ENCODE measurements around the gene TPX2. TPM values are rescaled to one million over a fixed set of nuclear protein-coding genes. Genes with fewer than 3 reads are reported as not detected.

TPX2 gene
- total RNA-seq, 6 donors from 2014 or later, result 1.0 to 6.7 (median 3.8) TPM

DNA sequence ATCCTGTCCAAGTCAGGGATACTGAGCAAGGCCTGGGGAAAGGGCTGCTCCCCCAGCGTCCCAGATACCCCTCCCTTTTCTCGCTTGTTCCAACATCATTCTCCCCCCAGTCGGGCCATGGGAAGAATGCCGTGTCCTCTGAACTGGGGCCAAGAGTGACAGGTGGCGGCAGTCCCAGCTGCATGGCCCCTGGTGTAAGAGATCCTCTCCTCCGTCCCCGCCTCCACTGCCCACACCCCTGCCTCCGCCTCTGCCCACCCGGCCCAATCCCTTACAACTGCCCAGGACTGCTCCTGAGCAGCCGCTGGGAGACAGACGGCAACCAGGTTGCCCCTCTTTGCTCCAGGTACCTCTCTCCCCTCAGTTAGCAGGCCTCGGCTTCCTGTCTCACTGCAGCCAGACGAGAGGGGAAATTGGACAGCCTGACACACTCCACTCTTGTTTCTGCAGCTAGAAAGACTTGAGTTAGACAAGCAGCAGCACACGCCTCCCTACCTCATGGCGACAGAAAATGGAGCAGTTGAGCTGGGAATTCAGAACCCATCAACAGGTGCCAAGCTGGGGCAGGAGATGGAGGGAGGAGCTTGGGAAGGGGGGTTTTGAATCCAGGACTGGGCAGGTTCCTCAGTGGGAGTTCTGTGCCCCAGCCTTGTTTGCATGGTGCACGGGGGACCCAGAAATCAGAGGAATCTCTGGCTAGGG, 80.1 kb downstream of the TPX2 start, which contains the start of gene MYLK2:
TSS of gene MYLK2 (plus strand) at position 274 of the 702 bp plus-strand sequence. CDS start at position 499, 225 bp downstream.
- DNase-seq, result peak in 1 of 2 donors; percentile 45
- WGBS, 2 donors, result 68 to 74% methylated on average over 15 to 16 of the region's 16 CpGs
- H3K4me1 ChIP-seq, result peaks cover 9 to 24% (median 18%) of the 10 kb centered on the region in 4 donors

DNA sequence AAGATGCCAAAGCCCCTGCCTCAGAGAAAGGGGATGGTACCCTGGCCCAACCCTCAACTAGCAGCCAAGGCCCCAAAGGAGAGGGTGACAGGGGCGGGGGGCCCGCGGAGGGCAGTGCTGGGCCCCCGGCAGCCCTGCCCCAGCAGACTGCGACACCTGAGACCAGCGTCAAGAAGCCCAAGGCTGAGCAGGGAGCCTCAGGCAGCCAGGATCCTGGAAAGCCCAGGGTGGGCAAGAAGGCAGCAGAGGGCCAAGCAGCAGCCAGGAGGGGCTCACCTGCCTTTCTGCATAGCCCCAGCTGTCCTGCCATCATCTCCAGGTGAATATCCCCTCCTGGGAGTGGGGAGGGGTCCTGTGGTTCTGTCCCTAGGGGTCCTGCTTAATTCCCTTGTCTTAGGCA, 81.1 kb downstream of the TPX2 start:
- ATAC-seq (ENCODE audit: low FRiP score in 2 of 2) (no peak), DNase-seq (peak in 1 of 2 donors; percentile 66)
- 70 to 89% methylated on average over 2 to 6 of the region's 6 CpGs for WGBS, 2 donors
- H3K36me3 ChIP-seq, result no peaks in the 10 kb centered on the region
- TF ChIP-seq EP300 (IDR thresholded peaks at IDR 0.05) (no peak), POLR2A (IDR thresholded peaks at IDR 0.05) (no peak), POLR2AphosphoS5 (IDR thresholded peaks at IDR 0.05) (no peak)
- TF ChIP-seq, protein P1, sequence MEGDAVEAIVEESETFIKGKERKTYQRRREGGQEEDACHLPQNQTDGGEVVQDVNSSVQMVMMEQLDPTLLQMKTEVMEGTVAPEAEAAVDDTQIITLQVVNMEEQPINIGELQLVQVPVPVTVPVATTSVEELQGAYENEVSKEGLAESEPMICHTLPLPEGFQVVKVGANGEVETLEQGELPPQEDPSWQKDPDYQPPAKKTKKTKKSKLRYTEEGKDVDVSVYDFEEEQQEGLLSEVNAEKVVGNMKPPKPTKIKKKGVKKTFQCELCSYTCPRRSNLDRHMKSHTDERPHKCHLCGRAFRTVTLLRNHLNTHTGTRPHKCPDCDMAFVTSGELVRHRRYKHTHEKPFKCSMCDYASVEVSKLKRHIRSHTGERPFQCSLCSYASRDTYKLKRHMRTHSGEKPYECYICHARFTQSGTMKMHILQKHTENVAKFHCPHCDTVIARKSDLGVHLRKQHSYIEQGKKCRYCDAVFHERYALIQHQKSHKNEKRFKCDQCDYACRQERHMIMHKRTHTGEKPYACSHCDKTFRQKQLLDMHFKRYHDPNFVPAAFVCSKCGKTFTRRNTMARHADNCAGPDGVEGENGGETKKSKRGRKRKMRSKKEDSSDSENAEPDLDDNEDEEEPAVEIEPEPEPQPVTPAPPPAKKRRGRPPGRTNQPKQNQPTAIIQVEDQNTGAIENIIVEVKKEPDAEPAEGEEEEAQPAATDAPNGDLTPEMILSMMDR (IDR thresholded peaks at IDR 0.05), result no peak
- peaks cover 7 to 21% (median 15%) of the 10 kb centered on the region in 4 donors for H3K4me1 ChIP-seq
- no peak overlapping the region for H3K27ac ChIP-seq
- H3K4me3 ChIP-seq, result no peak overlapping the region
- no peaks in the 10 kb centered on the region for H3K9me3 ChIP-seq
- no peaks in the 10 kb centered on the region for H3K27me3 ChIP-seq

More for the DNA sequence above, 80.1 kb downstream of the TPX2 start, which contains the start of gene MYLK2:
- Histone ChIP-seq H3K27me3 (no peaks in the 10 kb centered on the region), H3K4me3 (no peak within 1 kb of the TSS), H3K9me3 (no peaks in the 10 kb centered on the region), H3K36me3 (no peaks in the 10 kb centered on the region), H3K27ac (no peak within 1 kb of the TSS)
- no peak for TF ChIP-seq POLR2AphosphoS5 (IDR thresholded peaks at IDR 0.05)
- TF ChIP-seq, protein P1 (IDR thresholded peaks at IDR 0.05), result no peak
- no peak for TF ChIP-seq POLR2A (IDR thresholded peaks at IDR 0.05)
- no peak for TF ChIP-seq EP300 (IDR thresholded peaks at IDR 0.05)
- ATAC-seq (ENCODE audit: low FRiP score in 2 of 2), result no peak

DNA sequence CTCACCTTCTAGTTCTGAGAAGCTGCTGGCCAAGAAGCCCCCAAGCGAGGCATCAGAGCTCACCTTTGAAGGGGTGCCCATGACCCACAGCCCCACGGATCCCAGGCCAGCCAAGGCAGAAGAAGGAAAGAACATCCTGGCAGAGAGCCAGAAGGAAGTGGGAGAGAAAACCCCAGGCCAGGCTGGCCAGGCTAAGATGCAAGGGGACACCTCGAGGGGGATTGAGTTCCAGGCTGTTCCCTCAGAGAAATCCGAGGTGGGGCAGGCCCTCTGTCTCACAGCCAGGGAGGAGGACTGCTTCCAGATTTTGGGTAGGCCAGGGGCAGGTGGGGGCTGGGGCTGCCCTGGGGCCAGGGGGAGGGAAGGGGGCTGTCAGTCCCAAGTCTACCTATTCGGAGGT, 82.3 kb downstream of the TPX2 start:
- ATAC-seq (ENCODE audit: low FRiP score in 2 of 2), result no peak
- Histone ChIP-seq H3K4me3 (no peak overlapping the region), H3K36me3 (no peaks in the 10 kb centered on the region), H3K9me3 (no peaks in the 10 kb centered on the region), H3K27ac (no peak overlapping the region), H3K4me1 (peaks cover 0 to 12% (median 10%) of the 10 kb centered on the region in 4 donors), H3K27me3 (no peaks in the 10 kb centered on the region)
- no peak for DNase-seq
- TF ChIP-seq POLR2A (IDR thresholded peaks at IDR 0.05), result no peak
- TF ChIP-seq POLR2AphosphoS5 (IDR thresholded peaks at IDR 0.05), result no peak
- TF ChIP-seq, protein P1 (IDR thresholded peaks at IDR 0.05), result no peak
- TF ChIP-seq EP300 (IDR thresholded peaks at IDR 0.05), result no peak
- 56 to 57% methylated on average over 5 of the region's 5 CpGs for WGBS, 2 donors

DNA sequence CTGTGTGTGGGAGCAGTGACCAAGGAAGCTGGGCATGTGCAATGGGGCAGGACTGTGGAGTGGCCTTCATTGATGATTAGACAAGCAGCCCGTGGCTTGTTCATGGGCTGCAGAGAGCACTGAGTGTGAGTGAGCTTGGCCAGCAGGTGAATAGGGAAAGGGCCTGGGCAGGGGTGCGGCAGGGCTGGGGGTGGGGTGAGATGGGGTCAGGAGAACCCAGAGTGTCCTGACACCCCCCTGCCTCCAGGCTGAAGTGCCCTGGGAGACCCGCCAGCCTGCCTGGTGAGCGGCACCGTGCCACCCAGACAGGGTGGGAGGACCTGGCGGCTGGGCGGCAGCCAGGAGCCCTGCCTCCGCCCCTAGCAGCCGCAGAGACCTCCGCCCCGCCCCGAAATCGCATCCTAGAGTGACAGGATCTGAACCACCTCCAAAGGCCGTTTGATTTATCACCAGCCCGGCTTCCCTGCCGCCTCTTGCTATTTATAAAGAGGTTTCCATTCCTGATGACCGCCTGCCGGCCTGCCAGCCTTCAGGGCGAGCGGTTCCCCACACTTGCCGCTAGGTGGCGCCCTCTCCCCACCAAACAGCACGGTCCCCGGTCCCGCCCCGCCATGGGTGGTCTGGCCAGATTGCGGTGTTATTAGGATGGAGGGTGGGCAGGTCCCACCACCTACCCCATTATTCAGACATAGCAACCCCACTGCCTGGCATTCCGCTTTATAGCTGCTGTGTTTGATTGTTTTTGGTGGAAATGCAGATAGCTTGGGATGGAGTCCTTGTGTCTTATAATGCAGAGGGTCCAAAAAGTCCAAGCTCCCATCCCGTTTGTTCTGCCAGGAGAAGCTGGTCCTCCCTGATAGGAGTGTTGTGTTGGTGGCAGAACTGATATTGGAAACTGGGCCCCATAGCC, 83.6 kb downstream of the TPX2 start:
- Histone ChIP-seq H3K4me1 (peaks cover 0 to 12% (median 10%) of the 10 kb centered on the region in 4 donors), H3K36me3 (no peaks in the 10 kb centered on the region), H3K9me3 (no peaks in the 10 kb centered on the region), H3K4me3 (peak overlapping the region in 1 of 4 donors; percentile 17), H3K27ac (no peak overlapping the region), H3K27me3 (no peaks in the 10 kb centered on the region)
- DNase-seq (peak; percentile 80 to 90), ATAC-seq (ENCODE audit: low FRiP score in 2 of 2) (peak; percentile 86 to 93)
- no peak for TF ChIP-seq POLR2A (IDR thresholded peaks at IDR 0.05)
- no peak for TF ChIP-seq EP300 (IDR thresholded peaks at IDR 0.05)
- TF ChIP-seq, protein P1 (IDR thresholded peaks at IDR 0.05), result peak; percentile 94 to 99 (median 97)
- 6% methylated on average over 16 to 24 of the region's 29 CpGs for WGBS, 2 donors
